OCI-LY3 (cell line): Measurements from ENCODE around the gene IRF6.

Experiments
- H2AFZ ChIP-seq: fragments of 200-600, 300-600 bp; shearing (Covaris generic); 2 replicates; pipeline ENCODE4 v1.6.0; 2014; ENCODE audit warnings: antibody characterized with exemption, low read depth, low read length
- H3K27ac ChIP-seq: fragments of 200-600, 300-600 bp; sonication (generic); 2 replicates; pipeline ENCODE4 v1.5.1; 2014; ENCODE audit warnings: mild to moderate bottlenecking, low read length, moderate library complexity, mixed read lengths
- H3K27me3 ChIP-seq: fragments of 200-600, 300-600 bp; sonication (generic); 2 replicates; pipeline ENCODE4 v1.6.1; 2014; ENCODE audit warnings: low read depth, low read length, mixed read lengths
- H3K36me3 ChIP-seq: fragments of 200-600, 300-600 bp; sonication (generic); replicated peaks from 2 replicates; pipeline ENCODE3; 2014; ENCODE audit warnings: low read depth, low read length, mixed read lengths
- H3K4me1 ChIP-seq: fragments of 300-600, 200-600 bp; sonication (generic); 2 replicates; pipeline ENCODE4 v1.6.1; 2014; ENCODE audit warnings: low read length, mixed read lengths
- H3K4me2 ChIP-seq: fragments of 200-600, 300-600 bp; sonication (generic); 2 replicates; pipeline ENCODE4 v1.6.1; 2014; ENCODE audit warnings: low read length, mixed read lengths
- H3K4me3 ChIP-seq: fragments of 300-600, 200-600 bp; sonication (generic); 2 replicates; pipeline ENCODE4 v1.5.1; 2014; ENCODE audit warnings: antibody characterized with exemption, mild to moderate bottlenecking, low read length, moderate library complexity
- H3K79me2 ChIP-seq: fragments of 300-600, 200-600 bp; shearing (Covaris generic); 2 replicates; pipeline ENCODE4 v1.6.1; 2014; ENCODE audit warnings: mild to moderate bottlenecking, low read length, mixed read lengths
- H3K9ac ChIP-seq: fragments of 300-600, 200-600 bp; shearing (Covaris generic); 2 replicates; pipeline ENCODE4 v1.6.0; 2014; ENCODE audit warnings: mild to moderate bottlenecking, low read length, moderate library complexity
- H3K9me3 ChIP-seq: fragments of 200-600, 300-600 bp; shearing (Covaris generic); 2 replicates; pipeline ENCODE4 v1.6.1; 2014; ENCODE audit warnings: low read length, mixed read lengths; ENCODE audit not compliant: insufficient read depth
- H4K20me1 ChIP-seq: fragments of 200-600, 300-600 bp; sonication (generic); 2 replicates; pipeline ENCODE4 v1.6.1; 2016; ENCODE audit warnings: low read length, mixed read lengths; ENCODE audit not compliant: insufficient read depth
- CTCF ChIP-seq: fragments of 200-600, 300-600 bp; sonication (generic); IDR thresholded peaks from 2 replicates; pipeline ENCODE4 v1.5.1; 2014; ENCODE audit warnings: antibody characterized with exemption, low read length, low read depth
- EZH2phosphoT487 ChIP-seq: fragments of 200-600 bp; shearing (Covaris generic); IDR thresholded peaks from 2 replicates; pipeline ENCODE4 v1.6.1; 2018; ENCODE audit warnings: antibody characterized with exemption, mixed run types, low read depth

The IRF6 gene

DNA sequence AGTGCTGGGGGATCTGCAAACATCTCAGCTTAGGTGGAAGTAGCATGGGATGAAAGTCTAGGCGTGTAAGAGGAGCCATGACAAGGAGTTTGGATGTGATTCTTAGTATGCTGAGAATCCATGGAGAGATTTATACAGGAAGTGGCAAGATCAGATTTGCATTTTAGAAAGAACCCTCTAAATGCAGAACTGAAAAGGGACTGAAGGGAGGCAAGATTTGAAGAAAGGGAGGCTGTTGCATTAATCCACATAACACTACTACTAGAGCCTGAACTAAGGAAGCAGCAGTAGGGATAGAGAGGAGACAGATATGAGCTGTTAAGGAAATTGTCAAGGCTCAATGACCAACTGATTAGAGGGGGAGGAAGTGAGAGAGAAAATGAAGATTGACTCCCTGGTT is 31.4 kb downstream of the IRF6 start:
- H3K4me1 ChIP-seq: peaks cover 42% of the 10 kb centered on the region
- H3K9ac ChIP-seq: peak overlapping the region; percentile 22; the same call in 1 of the 2 replicates
- peak overlapping the region; percentile 73 for H3K4me2 ChIP-seq
- no peaks in the 10 kb centered on the region for H3K79me2 ChIP-seq
- no peak overlapping the region for H2AFZ ChIP-seq
- H3K4me3 ChIP-seq: peak overlapping the region; percentile 38
- peaks cover 21% of the 10 kb centered on the region for H3K36me3 ChIP-seq
- H3K27ac ChIP-seq: peak overlapping the region; percentile 71
- TF ChIP-seq CTCF: no peak
- TF ChIP-seq EZH2phosphoT487: no peak
- no peaks in the 10 kb centered on the region for H3K27me3 ChIP-seq
- no peaks in the 10 kb centered on the region for H4K20me1 ChIP-seq
- H3K9me3 ChIP-seq: no peaks in the 10 kb centered on the region

- TF ChIP-seq EZH2phosphoT487 (no peak), CTCF (no peak)
- H3K36me3 ChIP-seq: peaks cover 13% of the 10 kb centered on the region
These were observed 33.8 kb downstream of the IRF6 start for GRCh38 chr1:209772126-209772525.

DNA sequence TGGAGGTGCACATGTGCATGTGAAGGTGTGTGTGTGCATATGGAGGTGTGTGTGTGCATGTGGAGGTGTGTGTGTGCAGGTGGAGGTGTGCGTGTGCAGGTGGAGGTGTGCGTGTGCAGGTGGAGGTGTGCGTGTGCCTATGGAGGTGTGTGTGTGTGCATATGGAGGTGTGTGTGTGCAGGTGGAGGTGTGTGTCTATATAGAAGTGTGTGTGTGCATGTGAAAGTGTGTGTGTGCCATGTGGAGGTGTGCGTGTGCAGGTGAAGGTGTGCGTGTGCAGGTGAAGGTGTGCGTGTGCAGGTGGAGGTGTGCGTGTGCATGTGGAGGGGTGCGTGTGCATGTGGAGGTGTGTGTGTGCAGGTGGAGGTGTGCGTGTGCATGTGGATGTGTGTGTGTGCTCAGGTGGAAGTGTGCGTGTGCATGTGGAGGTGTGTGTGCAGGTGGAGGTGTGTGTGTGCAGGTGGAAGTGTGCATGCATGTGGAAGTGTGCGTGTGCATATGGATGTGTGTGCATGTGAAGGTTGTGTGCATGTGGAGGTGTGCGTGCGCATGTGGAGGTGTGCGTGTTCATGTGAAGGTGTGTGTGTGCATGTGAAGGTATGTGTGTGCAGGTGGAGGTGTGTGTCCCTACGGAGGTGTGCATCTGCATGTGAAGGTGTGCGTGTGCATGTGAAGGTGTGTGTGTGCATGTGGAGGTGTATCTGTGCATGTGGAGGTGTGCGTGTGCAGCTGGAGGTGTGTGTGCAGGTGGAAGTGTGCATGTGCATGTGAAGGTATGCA is 35.1 kb downstream of the IRF6 start:
- Histone ChIP-seq H4K20me1 (no peaks in the 10 kb centered on the region), H3K27ac (no peak overlapping the region), H3K4me2 (no peak overlapping the region), H2AFZ (no peak overlapping the region), H3K9me3 (no peaks in the 10 kb centered on the region), H3K4me1 (peaks cover 66% of the 10 kb centered on the region), H3K27me3 (no peaks in the 10 kb centered on the region), H3K4me3 (no peak overlapping the region), H3K36me3 (peaks cover 7% of the 10 kb centered on the region), H3K79me2 (no peaks in the 10 kb centered on the region), H3K9ac (no peak overlapping the region)
- TF ChIP-seq EZH2phosphoT487 (no peak), CTCF (no peak)

More at GRCh38 chr1:209772126-209772525, 33.8 kb downstream of the IRF6 start:
- H3K9ac ChIP-seq: no peak overlapping the region
- H2AFZ ChIP-seq: no peak overlapping the region
- no peaks in the 10 kb centered on the region for H3K79me2 ChIP-seq
- H3K4me3 ChIP-seq: no peak overlapping the region
- no peak overlapping the region for H3K27ac ChIP-seq
- H3K27me3 ChIP-seq: no peaks in the 10 kb centered on the region
- peaks cover 67% of the 10 kb centered on the region for H3K4me1 ChIP-seq
- H3K4me2 ChIP-seq: no peak overlapping the region
- H3K9me3 ChIP-seq: no peaks in the 10 kb centered on the region
- H4K20me1 ChIP-seq: no peaks in the 10 kb centered on the region

DNA sequence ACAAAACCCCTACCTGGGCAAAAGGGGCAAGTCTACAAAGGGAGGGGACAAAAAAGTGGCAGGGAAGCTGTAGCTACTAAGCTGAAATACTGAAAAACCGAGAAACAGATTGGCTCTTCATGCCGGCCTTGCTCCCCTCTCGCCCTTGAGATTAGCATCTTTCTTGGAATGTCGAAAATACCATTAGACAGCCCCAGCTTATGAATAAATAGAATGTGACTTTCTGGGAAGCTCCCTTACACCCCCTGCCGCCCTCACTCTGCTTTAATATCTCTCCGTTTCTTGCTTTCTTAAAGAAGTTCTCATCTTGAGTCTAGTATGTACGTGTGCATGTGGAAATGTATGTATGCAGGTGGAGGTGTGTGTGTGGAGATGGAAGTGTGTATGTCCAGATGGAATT is 36.0 kb downstream of the IRF6 start:
- Histone ChIP-seq H4K20me1 (no peaks in the 10 kb centered on the region), H3K4me3 (0 out of 2 replicates have a peak overlapping the region, but pooled peaks have one; percentile 1), H3K36me3 (peaks cover 11% of the 10 kb centered on the region), H3K9ac (no peak overlapping the region; the same call in 1 of the 2 replicates), H3K4me1 (peaks cover 61% of the 10 kb centered on the region), H3K27me3 (no peaks in the 10 kb centered on the region), H3K79me2 (no peaks in the 10 kb centered on the region), H3K27ac (peak overlapping the region; percentile 45), H3K4me2 (peak overlapping the region; percentile 31), H3K9me3 (no peaks in the 10 kb centered on the region), H2AFZ (no peak overlapping the region)
- TF ChIP-seq EZH2phosphoT487 (no peak), CTCF (no peak)
